Adipocyte (in vitro differentiated cells): ENCODE results near the gene PRSS23.

ENCODE experiments used
- DNase-seq: peaks from one replicate; pipeline ENCODE4 v3.0.0-alpha.2; 2015; ENCODE audit warnings: low read depth
- H3K27me3 ChIP-seq: replicated peaks from 2 replicates; pipeline ENCODE4 v1.7.0; 2013; ENCODE audit warnings: mild to moderate bottlenecking, low read length, moderate library complexity; ENCODE audit not compliant: control insufficient read depth, insufficient read depth
- H3K36me3 ChIP-seq: 2 replicates; pipeline ENCODE4 v1.7.0; 2013; ENCODE audit warnings: low read length, mild to moderate bottlenecking, moderate library complexity; ENCODE audit not compliant: control insufficient read depth, insufficient read depth, severe bottlenecking
- H3K4me1 ChIP-seq: 2 replicates; pipeline ENCODE4 v1.7.0; 2013; ENCODE audit warnings: mild to moderate bottlenecking, low read length, moderate library complexity; ENCODE audit not compliant: control insufficient read depth, insufficient read depth
- H3K4me3 ChIP-seq: 2 replicates; pipeline ENCODE4 v1.7.0; 2013; ENCODE audit warnings: mild to moderate bottlenecking, low read length, moderate library complexity
- H3K9ac ChIP-seq: 2 replicates; pipeline ENCODE4 v1.7.0; 2013; ENCODE audit warnings: mild to moderate bottlenecking, low read length, moderate library complexity
- H3K9me3 ChIP-seq: 2 replicates; pipeline ENCODE4 v1.7.0; 2013; ENCODE audit warnings: mild to moderate bottlenecking, low read length, moderate library complexity; ENCODE audit not compliant: control insufficient read depth

The PRSS23 gene

GRCh38 chr11:86790867-86791849 is 9.2 kb upstream of the PRSS23 start:
- H3K27me3 ChIP-seq = no peaks in the 10 kb centered on the region
- H3K36me3 ChIP-seq = no peaks in the 10 kb centered on the region
- H3K9me3 ChIP-seq = no peaks in the 10 kb centered on the region
- H3K4me1 ChIP-seq = no peaks in the 10 kb centered on the region
- H3K9ac ChIP-seq = no peak overlapping the region
- no peak overlapping the region for H3K4me3 ChIP-seq
- no peak for DNase-seq

GRCh38 chr11:86792150-86792549 is 8.2 kb upstream of the PRSS23 start:
- no peak overlapping the region for H3K9ac ChIP-seq
- no peaks in the 10 kb centered on the region for H3K9me3 ChIP-seq
- no peaks in the 10 kb centered on the region for H3K27me3 ChIP-seq
- DNase-seq = no peak
- no peak overlapping the region for H3K4me3 ChIP-seq
- no peaks in the 10 kb centered on the region for H3K36me3 ChIP-seq
- no peaks in the 10 kb centered on the region for H3K4me1 ChIP-seq

GRCh38 chr11:86793307-86793706 is 7.0 kb upstream of the PRSS23 start:
- Histone ChIP-seq H3K9me3 (no peaks in the 10 kb centered on the region), H3K36me3 (no peaks in the 10 kb centered on the region), H3K9ac (no peak overlapping the region), H3K4me1 (no peaks in the 10 kb centered on the region), H3K4me3 (no peak overlapping the region), H3K27me3 (no peaks in the 10 kb centered on the region)
- no peak for DNase-seq

- H3K36me3 ChIP-seq = no peaks in the 10 kb centered on the region
- no peak overlapping the region for H3K9ac ChIP-seq
- H3K4me3 ChIP-seq = no peak overlapping the region
- peaks cover 12% of the 10 kb centered on the region for H3K4me1 ChIP-seq
- no peaks in the 10 kb centered on the region for H3K27me3 ChIP-seq
- no peaks in the 10 kb centered on the region for H3K9me3 ChIP-seq
- no peak for DNase-seq
Measured at GRCh38 chr11:86795511-86795910, 4.8 kb upstream of the PRSS23 start.

GRCh38 chr11:86795949-86796348 is 4.4 kb upstream of the PRSS23 start:
- H3K36me3 ChIP-seq = no peaks in the 10 kb centered on the region
- no peak for DNase-seq
- peaks cover 12% of the 10 kb centered on the region for H3K4me1 ChIP-seq
- H3K27me3 ChIP-seq = no peaks in the 10 kb centered on the region
- H3K4me3 ChIP-seq = no peak overlapping the region
- H3K9ac ChIP-seq = no peak overlapping the region
- H3K9me3 ChIP-seq = no peaks in the 10 kb centered on the region

- DNase-seq = no peak
- H3K4me1 ChIP-seq = peaks cover 21% of the 10 kb centered on the region
- no peaks in the 10 kb centered on the region for H3K9me3 ChIP-seq
- no peaks in the 10 kb centered on the region for H3K36me3 ChIP-seq
- no peaks in the 10 kb centered on the region for H3K27me3 ChIP-seq
- no peak overlapping the region for H3K9ac ChIP-seq
- no peak overlapping the region for H3K4me3 ChIP-seq
Measured at GRCh38 chr11:86797133-86797532, 3.2 kb upstream of the PRSS23 start.

- Histone ChIP-seq H3K36me3 (no peaks in the 10 kb centered on the region), H3K27me3 (no peaks in the 10 kb centered on the region), H3K9ac (peak overlapping the region; percentile 41), H3K4me3 (peak overlapping the region; percentile 28), H3K4me1 (peaks cover 29% of the 10 kb centered on the region), H3K9me3 (no peaks in the 10 kb centered on the region)
- peak; percentile 92 for DNase-seq
Measured at GRCh38 chr11:86798988-86799387, 1.4 kb upstream of the PRSS23 start.

- Histone ChIP-seq H3K36me3 (no peaks in the 10 kb centered on the region), H3K4me3 (peak overlapping the region; percentile 91), H3K9ac (peak overlapping the region; percentile 84), H3K27me3 (no peaks in the 10 kb centered on the region), H3K4me1 (peaks cover 36% of the 10 kb centered on the region), H3K9me3 (no peaks in the 10 kb centered on the region)
- DNase-seq = no peak
Measured at GRCh38 chr11:86799680-86800075, 664 bp upstream of the PRSS23 start.

- H3K4me3 ChIP-seq = peak overlapping the region; percentile 91
- H3K4me1 ChIP-seq = peaks cover 47% of the 10 kb centered on the region
- peak overlapping the region; percentile 91 for H3K9ac ChIP-seq
- H3K27me3 ChIP-seq = no peaks in the 10 kb centered on the region
- no peaks in the 10 kb centered on the region for H3K9me3 ChIP-seq
- no peaks in the 10 kb centered on the region for H3K36me3 ChIP-seq
- no peak for DNase-seq
Measured at GRCh38 chr11:86800960-86801272, 574 bp downstream of the PRSS23 start.

GRCh38 chr11:86801364-86801763 is 1.0 kb downstream of the PRSS23 start:
- H3K27me3 ChIP-seq = no peaks in the 10 kb centered on the region
- H3K36me3 ChIP-seq = peaks cover under 1% of the 10 kb centered on the region
- peak overlapping the region; percentile 91 for H3K9ac ChIP-seq
- peak overlapping the region; percentile 91 for H3K4me3 ChIP-seq
- no peaks in the 10 kb centered on the region for H3K9me3 ChIP-seq
- DNase-seq = no peak
- peaks cover 49% of the 10 kb centered on the region for H3K4me1 ChIP-seq

GRCh38 chr11:86802146-86802545 is 1.8 kb downstream of the PRSS23 start:
- Histone ChIP-seq H3K9me3 (no peaks in the 10 kb centered on the region), H3K4me3 (peak overlapping the region; percentile 91), H3K4me1 (peaks cover 49% of the 10 kb centered on the region), H3K27me3 (no peaks in the 10 kb centered on the region), H3K36me3 (peaks cover 8% of the 10 kb centered on the region), H3K9ac (peak overlapping the region; percentile 91)
- DNase-seq = no peak
